ENCODE data around the gene NCBP3. TPM values are rescaled to one million over a fixed set of nuclear protein-coding genes. Genes with fewer than 3 reads are reported as not detected.
A peak's percentile ranks its signal among the peaks of the same experiment; 100 is the strongest.

NCBP3 gene
- total RNA-seq, 4 donors from 2014 or later, result 15.0 to 33.9 (median 21.9) TPM

DNA sequence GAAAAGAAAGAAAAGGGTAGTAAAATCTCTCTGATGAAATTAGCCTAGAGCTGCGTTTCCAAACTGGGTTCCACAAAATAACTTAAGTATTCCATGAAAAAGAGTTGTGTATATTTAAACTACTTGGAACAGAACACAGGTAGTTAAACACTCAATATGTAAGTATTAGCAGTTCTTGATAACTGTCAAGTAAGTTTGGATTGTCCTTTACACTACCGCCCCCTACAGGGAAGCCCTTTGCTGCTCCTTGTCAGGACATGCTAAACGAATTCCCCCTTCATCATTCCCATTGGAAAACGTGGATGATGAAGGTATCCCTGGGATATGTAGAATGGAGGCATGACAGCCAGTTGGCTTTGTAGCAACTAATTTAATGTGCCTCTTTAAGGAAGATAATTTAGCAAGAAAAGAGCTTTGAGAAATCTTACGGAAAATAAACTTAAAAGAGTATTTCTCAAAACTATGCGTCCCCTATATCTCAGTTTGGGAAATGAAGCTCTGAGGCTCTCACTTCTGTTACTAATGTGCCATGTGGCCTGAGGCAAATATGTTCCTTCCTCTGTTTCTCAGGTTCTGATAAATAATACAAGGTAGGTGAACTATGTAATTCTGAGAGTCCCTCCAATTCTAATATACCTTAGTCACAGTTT, 18.8 kb downstream of the NCBP3 start:
- Histone ChIP-seq H3K4me3 (no peak overlapping the region), H3K9me3 (no peaks in the 10 kb centered on the region), H3K4me1 (peaks cover 13 to 27% (median 21%) of the 10 kb centered on the region in 4 donors), H3K27ac (replicated peaks in 1 of 4) (peak overlapping the region; percentile 69 to 85 (median 78)), H3K27me3 (no peaks in the 10 kb centered on the region), H3K36me3 (peaks cover 19 to 74% (median 67%) of the 10 kb centered on the region in 4 donors)
- WGBS, result 62% methylated on average over 6 of the region's 6 CpGs
- no peak for TF ChIP-seq POLR2A (IDR thresholded peaks at IDR 0.05; ENCODE audit: low read depth)
- TF ChIP-seq POLR2AphosphoS5 (IDR thresholded peaks at IDR 0.05), result no peak
- TF ChIP-seq, protein P1, sequence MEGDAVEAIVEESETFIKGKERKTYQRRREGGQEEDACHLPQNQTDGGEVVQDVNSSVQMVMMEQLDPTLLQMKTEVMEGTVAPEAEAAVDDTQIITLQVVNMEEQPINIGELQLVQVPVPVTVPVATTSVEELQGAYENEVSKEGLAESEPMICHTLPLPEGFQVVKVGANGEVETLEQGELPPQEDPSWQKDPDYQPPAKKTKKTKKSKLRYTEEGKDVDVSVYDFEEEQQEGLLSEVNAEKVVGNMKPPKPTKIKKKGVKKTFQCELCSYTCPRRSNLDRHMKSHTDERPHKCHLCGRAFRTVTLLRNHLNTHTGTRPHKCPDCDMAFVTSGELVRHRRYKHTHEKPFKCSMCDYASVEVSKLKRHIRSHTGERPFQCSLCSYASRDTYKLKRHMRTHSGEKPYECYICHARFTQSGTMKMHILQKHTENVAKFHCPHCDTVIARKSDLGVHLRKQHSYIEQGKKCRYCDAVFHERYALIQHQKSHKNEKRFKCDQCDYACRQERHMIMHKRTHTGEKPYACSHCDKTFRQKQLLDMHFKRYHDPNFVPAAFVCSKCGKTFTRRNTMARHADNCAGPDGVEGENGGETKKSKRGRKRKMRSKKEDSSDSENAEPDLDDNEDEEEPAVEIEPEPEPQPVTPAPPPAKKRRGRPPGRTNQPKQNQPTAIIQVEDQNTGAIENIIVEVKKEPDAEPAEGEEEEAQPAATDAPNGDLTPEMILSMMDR (IDR thresholded peaks at IDR 0.05), result peak in 2 of 3 experiments; percentile 28 to 38
- intact Hi-C loops (cut with DNase I), result loop anchor here (5.0 kb wide), 1 partner anchor 90 kb away; no protein-coding TSS in a partner anchor
- DNase-seq (ENCODE audit: extremely low spot score), result no peak

- TF ChIP-seq POLR2A (IDR thresholded peaks at IDR 0.05; ENCODE audit: low read depth) (no peak), POLR2AphosphoS5 (IDR thresholded peaks at IDR 0.05) (no peak), EP300 (IDR thresholded peaks at IDR 0.05) (no peak)
- TF ChIP-seq, protein P1 (IDR thresholded peaks at IDR 0.05), result no peak
- H3K27me3 ChIP-seq, result no peaks in the 10 kb centered on the region
- peaks cover 23 to 84% (median 74%) of the 10 kb centered on the region in 4 donors for H3K36me3 ChIP-seq
- no peak overlapping the region for H3K27ac ChIP-seq (replicated peaks in 1 of 4)
- intact Hi-C loops (cut with DNase I), result loop anchor here (5.0 kb wide), 1 partner anchor 89 kb away; no protein-coding TSS in a partner anchor
- peaks cover 13 to 27% (median 21%) of the 10 kb centered on the region in 4 donors for H3K4me1 ChIP-seq
- H3K9me3 ChIP-seq, result no peaks in the 10 kb centered on the region
- DNase-seq (ENCODE audit: extremely low spot score), result no peak
- H3K4me3 ChIP-seq, result no peak overlapping the region
- whole genome bisulfite sequencing, result 90% methylated on average over 4 of the region's 4 CpGs
These were observed 19.9 kb downstream of the NCBP3 start for GRCh38 chr17:3826191-3826590.

GRCh38 chr17:3821101-3821500, 24.9 kb downstream of the NCBP3 start:
- H3K27ac ChIP-seq (replicated peaks in 1 of 4), result no peak overlapping the region
- no peaks in the 10 kb centered on the region for H3K4me1 ChIP-seq
- no peaks in the 10 kb centered on the region for H3K27me3 ChIP-seq
- H3K4me3 ChIP-seq, result no peak overlapping the region
- WGBS, result 92% methylated on average over 9 of the region's 9 CpGs
- no peak for DNase-seq (ENCODE audit: extremely low spot score)
- H3K36me3 ChIP-seq, result peaks cover 43 to 100% (median 96%) of the 10 kb centered on the region in 4 donors
- no peaks in the 10 kb centered on the region for H3K9me3 ChIP-seq
- TF ChIP-seq POLR2A (IDR thresholded peaks at IDR 0.05; ENCODE audit: low read depth) (no peak), EP300 (IDR thresholded peaks at IDR 0.05) (no peak)
- TF ChIP-seq, protein P1 (IDR thresholded peaks at IDR 0.05), result no peak
- intact Hi-C loops (cut with DNase I), result no loop called here

DNA sequence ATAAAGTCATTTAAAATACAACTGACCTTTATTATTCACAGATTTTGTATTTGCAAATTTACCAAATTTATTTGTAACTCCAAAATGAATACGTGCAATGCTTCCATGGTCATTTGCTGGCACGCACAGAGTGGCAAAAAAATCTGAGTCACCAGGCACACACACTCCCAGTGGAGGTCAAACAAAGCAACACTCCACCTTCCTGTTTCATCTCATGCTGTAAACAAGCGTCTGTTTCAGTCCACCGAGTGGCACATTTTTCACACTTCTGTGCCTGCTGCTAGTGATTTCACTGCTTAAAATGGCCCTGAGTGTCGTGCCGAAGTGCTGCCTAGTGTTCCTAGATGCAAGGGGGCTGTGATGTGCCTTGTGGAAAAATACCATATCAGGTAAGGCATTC, 27.3 kb downstream of the NCBP3 start:
- no peak for DNase-seq (ENCODE audit: extremely low spot score)
- TF ChIP-seq POLR2AphosphoS5 (IDR thresholded peaks at IDR 0.05) (no peak), EP300 (IDR thresholded peaks at IDR 0.05) (no peak), POLR2A (IDR thresholded peaks at IDR 0.05; ENCODE audit: low read depth) (no peak)
- TF ChIP-seq, protein P1 (IDR thresholded peaks at IDR 0.05), result no peak
- no peaks in the 10 kb centered on the region for H3K9me3 ChIP-seq
- no peak overlapping the region for H3K4me3 ChIP-seq
- WGBS, result 80% methylated on average over 6 of the region's 6 CpGs
- no peaks in the 10 kb centered on the region for H3K27me3 ChIP-seq
- H3K4me1 ChIP-seq, result no peaks in the 10 kb centered on the region
- H3K27ac ChIP-seq (replicated peaks in 1 of 4), result no peak overlapping the region
- intact Hi-C loops (cut with DNase I), result no loop called here
- H3K36me3 ChIP-seq, result peaks cover 50 to 100% (median 98%) of the 10 kb centered on the region in 4 donors
